Stomach (tissue), 9 donors: Measurements from ENCODE around the gene KCNJ15. TPM values are rescaled to one million over a fixed set of nuclear protein-coding genes. Genes with fewer than 3 reads are reported as not detected.

Experiments
- DNase-seq, 2 donors: peaks; one replicate each; pipeline versions ENCODE4 v3.0.0 to v3.0.0-alpha.2; 2013 to 2019
- H3K27ac ChIP-seq, 5 donors: fragments of 200-600 bp in 4 of 5; sonication (generic) in 4 of 5; one replicate each; pipeline ENCODE4 v1.5.1; 2013 to 2019; ENCODE audit warnings: mild to moderate bottlenecking in 1 of 5, moderate library complexity in 1 of 5
- H3K27me3 ChIP-seq, 3 donors: fragments of 200-600 bp; sonication (generic); one replicate each; pipeline ENCODE4 v1.5.1; 2017 to 2019; ENCODE audit warnings: mixed run types in 1 of 3
- H3K36me3 ChIP-seq, 4 donors: fragments of 200-600 bp; sonication (generic); 1 replicate in 3 of 4; 2 replicates in 1 of 4; pipeline ENCODE4 v1.5.1; 2016 to 2019
- H3K4me1 ChIP-seq, 4 donors: fragments of 200-600 bp; sonication (generic); one replicate each; pipeline ENCODE4 v1.5.1; 2016 to 2019
- H3K4me3 ChIP-seq, 4 donors: fragments of 200-600 bp; sonication (generic) in 3 of 4; one replicate each; pipeline ENCODE4 v1.5.1; 2016 to 2019; ENCODE audit warnings: mild to moderate bottlenecking in 1 of 4
- H3K9me3 ChIP-seq, 4 donors: fragments of 200-600 bp; sonication (generic); one replicate each; pipeline ENCODE4 v1.5.1; 2016 to 2019
- EP300 ChIP-seq: sonication (generic); formaldehyde crosslinking; IDR thresholded peaks from one replicate; pipeline ENCODE4 v1.6.1; 2017; ENCODE audit warnings: antibody characterized with exemption
- POLR2A ChIP-seq, 4 donors: fragments of 450-650 bp; IDR thresholded peaks; one replicate each; pipeline ENCODE4 v1.6.1; 2016; ENCODE audit warnings: antibody characterized with exemption in 4 of 4, control low read depth in 2 of 4, mild to moderate bottlenecking in 1 of 4, moderate library complexity in 1 of 4
- POLR2AphosphoS5 ChIP-seq, 3 donors: sonication (generic); formaldehyde crosslinking; IDR thresholded peaks; one replicate each; pipeline ENCODE4 v1.6.1; 2016; ENCODE audit warnings: antibody characterized with exemption in 3 of 3
- WGBS, 5 donors: extraction: QIAGEN DNeasy Blood & Tissue Kit in 3 of 5; methylation state at CpG; one replicate each; pipeline versions ENCODE4 v1.1.5 to v1.1.7; 2013 to 2018; 5-methylcytosine and 5-hydroxymethylcytosine counted together
- intact Hi-C: fragments of 100-400 bp; cut with DNase I; formaldehyde crosslinking; loops from one replicate; pipeline ENCODE4 v1.15.1; 2023; ENCODE audit warnings: low total_unique reads
- polyA plus RNA-seq, 3 donors: library from polyadenylated mRNA; stranded (reverse); fragments of 200-250 nt; gene quantifications; one replicate each; pipeline ENCODE4 v1.2.3, GENCODE V29; 2013
- total RNA-seq, 5 donors: library from RNA; depleted of rRNA; stranded (reverse); fragments of >200 nt; gene quantifications; one replicate each; pipeline versions ENCODE4 v1.1.0 to v1.2.3, GENCODE V29; 2014 to 2016
- TF ChIP-seq, protein P1 (sequence below), 7 experiments: fragments of 450-650 bp in 4 of 7; fragments of 200-600 bp in 3 of 7; sonication (generic) in 3 of 7; IDR thresholded peaks; one replicate each; pipeline ENCODE4 v1.5.1; 2016 to 2019; ENCODE audit warnings: antibody characterized with exemption in 7 of 7, control low read depth in 2 of 7, mild to moderate bottlenecking in 1 of 7
- donor health status: healthy with polysubstance abuse.
- donor health status: Bipolar disorder and iron deficiency.
- donor health status: healthy.

KCNJ15 gene
- total and polyA plus RNA-seq, 8 donors, result 3.5 to 38.4 (median 7.3) TPM; not detected in 1

DNA sequence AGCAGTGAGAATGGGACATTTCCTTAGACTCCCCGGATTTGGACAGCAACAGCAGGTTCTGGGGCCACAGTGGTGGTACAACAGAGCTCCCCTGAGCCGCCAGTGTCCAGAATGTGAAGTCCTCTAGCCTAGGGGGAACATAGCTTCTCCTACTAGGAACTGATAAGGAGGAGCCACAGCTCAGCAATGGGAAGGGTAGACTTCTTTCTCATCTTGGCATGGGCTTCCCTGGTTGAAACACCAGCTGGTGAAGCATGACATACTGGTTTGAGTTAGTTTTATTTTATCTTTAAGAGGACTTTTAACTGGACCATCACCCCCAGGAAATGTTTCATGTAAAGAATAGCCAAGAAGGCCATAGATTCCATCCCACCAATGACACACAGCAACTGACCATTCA is 68.4 kb downstream of the KCNJ15 start:
- Histone ChIP-seq H3K36me3 (no peaks in the 10 kb centered on the region), H3K27me3 (no peaks in the 10 kb centered on the region), H3K4me1 (peaks cover 0 to 5% (median 2%) of the 10 kb centered on the region in 4 donors), H3K4me3 (no peak overlapping the region), H3K9me3 (no peaks in the 10 kb centered on the region), H3K27ac (no peak overlapping the region)
- intact Hi-C loops, result no loop called here
- DNase-seq, result no peak
- TF ChIP-seq POLR2AphosphoS5 (IDR thresholded peaks at IDR 0.05) (no peak), EP300 (no peak), POLR2A (IDR thresholded peaks at IDR 0.05) (no peak)
- TF ChIP-seq, protein P1, sequence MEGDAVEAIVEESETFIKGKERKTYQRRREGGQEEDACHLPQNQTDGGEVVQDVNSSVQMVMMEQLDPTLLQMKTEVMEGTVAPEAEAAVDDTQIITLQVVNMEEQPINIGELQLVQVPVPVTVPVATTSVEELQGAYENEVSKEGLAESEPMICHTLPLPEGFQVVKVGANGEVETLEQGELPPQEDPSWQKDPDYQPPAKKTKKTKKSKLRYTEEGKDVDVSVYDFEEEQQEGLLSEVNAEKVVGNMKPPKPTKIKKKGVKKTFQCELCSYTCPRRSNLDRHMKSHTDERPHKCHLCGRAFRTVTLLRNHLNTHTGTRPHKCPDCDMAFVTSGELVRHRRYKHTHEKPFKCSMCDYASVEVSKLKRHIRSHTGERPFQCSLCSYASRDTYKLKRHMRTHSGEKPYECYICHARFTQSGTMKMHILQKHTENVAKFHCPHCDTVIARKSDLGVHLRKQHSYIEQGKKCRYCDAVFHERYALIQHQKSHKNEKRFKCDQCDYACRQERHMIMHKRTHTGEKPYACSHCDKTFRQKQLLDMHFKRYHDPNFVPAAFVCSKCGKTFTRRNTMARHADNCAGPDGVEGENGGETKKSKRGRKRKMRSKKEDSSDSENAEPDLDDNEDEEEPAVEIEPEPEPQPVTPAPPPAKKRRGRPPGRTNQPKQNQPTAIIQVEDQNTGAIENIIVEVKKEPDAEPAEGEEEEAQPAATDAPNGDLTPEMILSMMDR (IDR thresholded peaks at IDR 0.05), result no peak
- 78 to 96% (median 91%) methylated on average over 2 of the region's 2 CpGs for WGBS, 5 donors

DNA sequence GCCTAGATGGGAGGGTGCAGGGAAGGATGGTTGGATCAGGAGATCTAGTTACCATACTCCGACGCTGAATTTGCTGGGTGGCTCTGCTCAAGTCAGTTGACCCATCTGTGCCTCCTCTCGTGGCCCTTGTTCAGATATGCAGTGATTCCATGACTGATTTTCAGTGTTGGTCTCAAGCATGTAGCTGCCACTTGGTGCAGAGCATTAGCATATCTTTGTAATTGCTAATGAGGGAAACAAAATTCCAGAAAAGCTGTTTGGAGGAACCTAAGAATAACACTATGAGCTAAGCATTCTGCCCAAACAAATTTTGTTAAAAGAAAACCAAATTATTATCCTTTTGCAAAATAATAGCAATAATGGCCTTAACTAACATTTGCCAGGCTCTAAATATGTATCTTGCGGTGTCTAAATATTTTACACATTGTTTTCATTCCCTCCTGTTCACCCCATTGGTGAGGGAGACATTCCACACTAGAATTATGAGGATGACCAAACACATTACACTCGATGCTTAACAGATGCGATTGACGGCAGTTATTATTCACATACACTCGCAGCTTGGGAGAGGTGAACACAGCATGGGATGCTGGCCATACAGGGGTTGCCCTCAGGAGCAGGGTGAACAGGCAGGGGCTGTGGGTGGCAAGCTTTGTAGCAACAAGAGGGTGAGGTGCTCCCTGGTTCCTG is 69.1 kb downstream of the KCNJ15 start:
- intact Hi-C loops, result no loop called here
- H3K27me3 ChIP-seq, result no peaks in the 10 kb centered on the region
- DNase-seq, result no peak
- peaks cover 0 to 5% (median 2%) of the 10 kb centered on the region in 4 donors for H3K4me1 ChIP-seq
- H3K36me3 ChIP-seq, result no peaks in the 10 kb centered on the region
- 83 to 95% (median 91%) methylated on average over 8 of the region's 8 CpGs for WGBS, 5 donors
- no peak overlapping the region for H3K27ac ChIP-seq
- TF ChIP-seq POLR2A (IDR thresholded peaks at IDR 0.05) (no peak), EP300 (no peak), POLR2AphosphoS5 (IDR thresholded peaks at IDR 0.05) (no peak)
- TF ChIP-seq, protein P1 (IDR thresholded peaks at IDR 0.05), result no peak
- no peaks in the 10 kb centered on the region for H3K9me3 ChIP-seq
- no peak overlapping the region for H3K4me3 ChIP-seq

DNA sequence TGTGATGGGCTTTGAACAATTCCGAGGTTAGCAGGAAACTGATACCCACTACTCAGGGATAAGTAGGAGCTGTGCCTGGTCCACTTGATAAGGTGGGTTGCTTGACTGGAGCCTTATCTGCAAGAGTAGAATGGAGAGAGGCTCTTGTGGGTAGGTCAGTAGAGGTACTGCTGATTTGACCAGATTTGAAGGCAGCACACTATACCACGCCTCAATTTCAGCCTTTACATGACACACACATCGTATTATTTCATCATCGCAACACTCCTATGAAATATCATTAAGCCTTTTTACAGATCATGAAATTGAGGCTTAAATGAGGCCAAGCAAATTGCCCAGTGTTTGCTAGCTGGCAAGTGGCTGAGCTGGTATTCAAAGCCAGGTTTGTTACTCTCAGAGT is 69.6 kb downstream of the KCNJ15 start:
- Histone ChIP-seq H3K4me3 (no peak overlapping the region), H3K36me3 (no peaks in the 10 kb centered on the region), H3K27ac (no peak overlapping the region), H3K9me3 (no peaks in the 10 kb centered on the region), H3K4me1 (peaks cover 0 to 5% (median 2%) of the 10 kb centered on the region in 4 donors), H3K27me3 (no peaks in the 10 kb centered on the region)
- TF ChIP-seq, protein P1 (IDR thresholded peaks at IDR 0.05), result no peak
- TF ChIP-seq EP300 (no peak), POLR2AphosphoS5 (IDR thresholded peaks at IDR 0.05) (no peak), POLR2A (IDR thresholded peaks at IDR 0.05) (no peak)
- WGBS, 5 donors, result 52 to 79% (median 65%) methylated on average over 4 of the region's 4 CpGs
- intact Hi-C loops, result no loop called here
- no peak for DNase-seq

DNA sequence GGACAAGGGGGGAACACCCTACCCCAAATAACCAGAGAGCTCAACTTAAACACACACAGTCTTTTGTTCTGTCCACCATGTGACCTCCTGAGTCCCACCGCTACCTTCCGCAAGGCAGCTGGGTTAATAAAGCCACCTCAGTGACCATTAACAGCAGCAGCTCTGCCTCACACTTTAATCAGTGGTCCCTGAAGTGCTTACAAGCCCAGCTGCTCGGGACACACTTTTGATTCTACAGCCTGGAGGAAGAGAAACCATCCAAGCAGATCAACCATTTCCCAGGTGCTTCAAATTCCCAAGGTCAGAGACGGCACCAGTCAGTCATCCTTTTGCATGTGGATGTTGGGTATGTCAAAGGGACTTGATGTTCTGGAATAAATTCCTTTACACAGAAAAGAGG is 70.1 kb downstream of the KCNJ15 start:
- Histone ChIP-seq H3K4me1 (peaks cover 0 to 5% (median 2%) of the 10 kb centered on the region in 4 donors), H3K27ac (no peak overlapping the region), H3K36me3 (no peaks in the 10 kb centered on the region), H3K27me3 (no peaks in the 10 kb centered on the region), H3K4me3 (no peak overlapping the region), H3K9me3 (no peaks in the 10 kb centered on the region)
- 75 to 91% (median 83%) methylated on average over 4 of the region's 4 CpGs for WGBS, 5 donors
- TF ChIP-seq EP300 (no peak), POLR2A (IDR thresholded peaks at IDR 0.05) (no peak), POLR2AphosphoS5 (IDR thresholded peaks at IDR 0.05) (no peak)
- TF ChIP-seq, protein P1 (IDR thresholded peaks at IDR 0.05), result no peak
- no peak for DNase-seq
- intact Hi-C loops, result no loop called here
